ENCODE results near the gene IL1A. TPM values are rescaled to one million over a fixed set of nuclear protein-coding genes. Genes with fewer than 3 reads are reported as not detected.

IL1A gene
- total RNA-seq, 1 experiment from 2014 or later: 0.11 TPM

GRCh38 chr2:112828251-112828691 is 44.0 kb upstream of the IL1A start:
- POLR2A ChIA-PET (ENCODE audit: unreplicated experiment): no interaction called here
- DNase-seq (no peak), ATAC-seq (no peak)
- H3K4me1 ChIP-seq (ENCODE audit: insufficient read depth, low read length): peaks cover 9% of the 10 kb centered on the region
- intact Hi-C loops (cut with micrococcal nuclease): no loop called here
- H3K4me2 ChIP-seq (ENCODE audit: low read length): no peak overlapping the region
- no peaks in the 10 kb centered on the region for H3K79me2 ChIP-seq (ENCODE audit: low read length)
- no peaks in the 10 kb centered on the region for H3K9me2 ChIP-seq (replicated peaks; ENCODE audit: low read length)
- H2AFZ ChIP-seq (ENCODE audit: low read length): no peak overlapping the region
- no peaks in the 10 kb centered on the region for H3K9me3 ChIP-seq (ENCODE audit: low read length)
- BruUV-seq (replicated peaks): no TSS peak
- no peak overlapping the region for H3K4me3 ChIP-seq (ENCODE audit: low read length)
- CTCF ChIA-PET: no interaction called here
- H4K20me1 ChIP-seq (ENCODE audit: low read length): no peaks in the 10 kb centered on the region
- peaks cover 9% of the 10 kb centered on the region for H3K36me3 ChIP-seq (ENCODE audit: low read depth, low read length)
- H3K27ac ChIP-seq (ENCODE audit: low read length): no peak overlapping the region
- H3K9ac ChIP-seq (ENCODE audit: low read length): no peak overlapping the region
- no peaks in the 10 kb centered on the region for H3K27me3 ChIP-seq (ENCODE audit: low read length)
- no peaks in the 10 kb centered on the region for H3F3A ChIP-seq (ENCODE audit: low read length, unreplicated experiment)
- TF ChIP-seq EZH2phosphoT487 (IDR thresholded peaks at IDR 0.05; ENCODE audit: borderline replicate concordance, low read length) (no peak), EZH2 (IDR thresholded peaks at IDR 0.05; ENCODE audit: low read length, unreplicated experiment) (no peak), CTCF (conservative IDR thresholded peaks at IDR 0.05; ENCODE audit: low read depth, low read length) (no peak)

- CTCF ChIA-PET: no interaction called here
- Histone ChIP-seq H3K27me3 (ENCODE audit: low read length) (no peaks in the 10 kb centered on the region), H3K4me1 (ENCODE audit: insufficient read depth, low read length) (peaks cover 9% of the 10 kb centered on the region), H3K9ac (ENCODE audit: low read length) (no peak overlapping the region), H3K4me3 (ENCODE audit: low read length) (no peak overlapping the region), H2AFZ (ENCODE audit: low read length) (no peak overlapping the region), H3K36me3 (ENCODE audit: low read depth, low read length) (peaks cover 3% of the 10 kb centered on the region), H4K20me1 (ENCODE audit: low read length) (no peaks in the 10 kb centered on the region), H3K4me2 (ENCODE audit: low read length) (no peak overlapping the region), H3K79me2 (ENCODE audit: low read length) (no peaks in the 10 kb centered on the region), H3K9me3 (ENCODE audit: low read length) (no peaks in the 10 kb centered on the region), H3K9me2 (replicated peaks; ENCODE audit: low read length) (no peaks in the 10 kb centered on the region), H3F3A (ENCODE audit: low read length, unreplicated experiment) (no peaks in the 10 kb centered on the region), H3K27ac (ENCODE audit: low read length) (no peak overlapping the region)
- intact Hi-C loops (cut with micrococcal nuclease): no loop called here
- BruUV-seq (replicated peaks): no TSS peak
- TF ChIP-seq CTCF (conservative IDR thresholded peaks at IDR 0.05; ENCODE audit: low read depth, low read length) (no peak), EZH2 (IDR thresholded peaks at IDR 0.05; ENCODE audit: low read length, unreplicated experiment) (no peak), EZH2phosphoT487 (IDR thresholded peaks at IDR 0.05; ENCODE audit: borderline replicate concordance, low read length) (no peak)
- ATAC-seq: no peak
- POLR2A ChIA-PET (ENCODE audit: unreplicated experiment): no interaction called here
- no peak for DNase-seq
Measured at GRCh38 chr2:112827604-112828185, 43.4 kb upstream of the IL1A start.

GRCh38 chr2:112827009-112827408 is 42.7 kb upstream of the IL1A start:
- H3K4me1 ChIP-seq (ENCODE audit: insufficient read depth, low read length): peaks cover 9% of the 10 kb centered on the region
- no peaks in the 10 kb centered on the region for H3K27me3 ChIP-seq (ENCODE audit: low read length)
- no peaks in the 10 kb centered on the region for H3K9me2 ChIP-seq (replicated peaks; ENCODE audit: low read length)
- no peaks in the 10 kb centered on the region for H3F3A ChIP-seq (ENCODE audit: low read length, unreplicated experiment)
- no peak overlapping the region for H3K4me3 ChIP-seq (ENCODE audit: low read length)
- no peaks in the 10 kb centered on the region for H3K9me3 ChIP-seq (ENCODE audit: low read length)
- TF ChIP-seq EZH2 (IDR thresholded peaks at IDR 0.05; ENCODE audit: low read length, unreplicated experiment): no peak
- TF ChIP-seq EZH2phosphoT487 (IDR thresholded peaks at IDR 0.05; ENCODE audit: borderline replicate concordance, low read length): no peak
- no peak for TF ChIP-seq CTCF (conservative IDR thresholded peaks at IDR 0.05; ENCODE audit: low read depth, low read length)
- intact Hi-C loops (cut with micrococcal nuclease): no loop called here
- H3K79me2 ChIP-seq (ENCODE audit: low read length): no peaks in the 10 kb centered on the region
- BruUV-seq (replicated peaks): no TSS peak
- H3K27ac ChIP-seq (ENCODE audit: low read length): no peak overlapping the region
- POLR2A ChIA-PET (ENCODE audit: unreplicated experiment): no interaction called here
- CTCF ChIA-PET: no interaction called here
- no peaks in the 10 kb centered on the region for H3K36me3 ChIP-seq (ENCODE audit: low read depth, low read length)
- H2AFZ ChIP-seq (ENCODE audit: low read length): no peak overlapping the region
- no peaks in the 10 kb centered on the region for H4K20me1 ChIP-seq (ENCODE audit: low read length)
- ATAC-seq (no peak), DNase-seq (no peak)
- H3K4me2 ChIP-seq (ENCODE audit: low read length): no peak overlapping the region
- H3K9ac ChIP-seq (ENCODE audit: low read length): no peak overlapping the region
